GM21737 (cell line): Measurements from ENCODE around the gene SOBP.

ENCODE experiments used
- ATAC-seq: cut with Tn5 transposase; IDR thresholded peaks from one replicate; pipeline ENCODE4 v1.9.1; 2021; ENCODE audit warnings: mild to moderate bottlenecking, moderate library complexity; ENCODE audit not compliant: unreplicated experiment

Gene SOBP

GRCh38 chr6:107674995-107675738 lies 185.2 kb downstream of the SOBP start:
- ATAC-seq: peak; percentile 70

GRCh38 chr6:107676042-107676441 lies 186.1 kb downstream of the SOBP start:
- no peak for ATAC-seq

- no peak for ATAC-seq
These were observed 187.5 kb downstream of the SOBP start for GRCh38 chr6:107677399-107677798.

DNA sequence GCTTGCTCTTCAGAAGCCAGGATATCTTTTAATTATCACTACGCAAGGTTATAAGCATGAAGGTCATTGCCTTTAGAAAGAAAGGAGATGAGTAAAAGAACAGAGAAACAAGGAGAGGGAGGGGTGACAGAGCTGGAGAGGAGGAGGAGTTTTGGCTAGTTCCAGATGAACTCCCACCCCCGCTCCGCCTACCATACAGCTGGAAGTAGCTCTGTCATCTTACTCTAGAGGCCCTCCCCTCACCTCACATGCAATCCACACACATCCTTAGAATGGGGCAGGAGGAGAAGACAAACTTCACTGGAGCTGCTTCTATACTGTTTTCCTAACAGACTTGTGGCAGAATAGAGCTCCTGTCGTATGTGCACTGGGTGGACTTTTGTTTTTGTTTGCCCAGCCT lies 189.5 kb downstream of the SOBP start:
- ATAC-seq: no peak

DNA sequence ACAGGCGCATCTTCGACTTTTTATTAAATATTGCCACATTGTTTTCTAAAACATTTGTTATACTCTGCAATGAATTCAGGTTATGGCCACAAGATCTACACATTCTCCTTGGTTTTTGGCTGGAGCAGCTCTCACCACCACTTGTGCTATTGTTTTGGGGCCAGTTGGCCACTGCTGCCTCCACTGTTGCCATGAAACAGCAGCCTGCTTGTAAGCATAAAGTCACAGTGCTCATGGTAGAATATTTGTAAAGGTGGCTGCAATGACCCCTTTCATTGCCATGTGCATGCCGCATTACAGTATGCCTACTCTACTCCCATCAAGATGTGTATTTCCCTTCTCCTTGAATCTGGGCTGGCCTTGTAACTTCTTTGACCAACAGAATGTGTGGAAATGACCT lies 192.8 kb downstream of the SOBP start:
- ATAC-seq: no peak

DNA sequence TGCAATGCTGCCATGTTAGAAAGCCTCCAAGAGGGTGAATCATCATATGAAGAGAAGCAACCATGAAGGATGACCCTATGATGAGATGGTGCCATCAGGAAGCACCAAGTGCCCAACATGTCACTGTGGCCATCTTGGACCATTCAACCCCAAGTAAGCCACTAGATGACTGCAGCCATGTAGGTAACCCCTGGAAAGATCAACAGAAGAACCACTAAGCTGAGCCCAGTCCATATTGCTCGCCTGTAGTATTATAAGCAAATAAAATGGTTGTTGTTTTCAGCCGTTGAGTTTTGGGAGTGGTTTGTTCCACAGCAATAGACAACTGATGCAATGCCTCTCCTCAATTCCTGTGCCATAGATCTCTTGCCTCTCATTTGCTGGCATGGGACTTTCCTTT lies 193.3 kb downstream of the SOBP start:
- ATAC-seq: no peak

- no peak for ATAC-seq
These were observed 195.1 kb downstream of the SOBP start for GRCh38 chr6:107684996-107685395.

DNA sequence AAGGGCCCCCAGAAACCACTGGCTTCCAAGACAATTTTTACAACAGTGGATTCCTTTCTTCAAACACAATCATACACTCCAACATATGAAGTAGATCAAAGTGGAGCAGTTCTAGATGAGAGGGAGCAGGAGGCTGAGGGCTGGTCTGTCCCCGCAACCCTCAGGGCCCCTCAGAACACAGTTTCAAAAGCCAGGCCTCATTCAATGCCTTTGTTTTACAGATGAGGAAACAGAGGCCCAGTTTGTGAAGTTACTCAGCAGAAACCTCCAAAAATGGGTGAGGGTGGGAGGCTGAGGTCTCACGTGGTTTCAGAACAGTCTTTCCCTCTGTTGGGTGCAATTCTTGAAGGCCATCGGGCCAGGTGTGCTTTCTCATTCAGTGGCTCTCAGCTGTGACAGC lies 199.3 kb downstream of the SOBP start:
- ATAC-seq: no peak

GRCh38 chr6:107689951-107690642 lies 200.2 kb downstream of the SOBP start:
- ATAC-seq: no peak

- no peak for ATAC-seq
These were observed 200.7 kb downstream of the SOBP start for GRCh38 chr6:107690643-107691061.

DNA sequence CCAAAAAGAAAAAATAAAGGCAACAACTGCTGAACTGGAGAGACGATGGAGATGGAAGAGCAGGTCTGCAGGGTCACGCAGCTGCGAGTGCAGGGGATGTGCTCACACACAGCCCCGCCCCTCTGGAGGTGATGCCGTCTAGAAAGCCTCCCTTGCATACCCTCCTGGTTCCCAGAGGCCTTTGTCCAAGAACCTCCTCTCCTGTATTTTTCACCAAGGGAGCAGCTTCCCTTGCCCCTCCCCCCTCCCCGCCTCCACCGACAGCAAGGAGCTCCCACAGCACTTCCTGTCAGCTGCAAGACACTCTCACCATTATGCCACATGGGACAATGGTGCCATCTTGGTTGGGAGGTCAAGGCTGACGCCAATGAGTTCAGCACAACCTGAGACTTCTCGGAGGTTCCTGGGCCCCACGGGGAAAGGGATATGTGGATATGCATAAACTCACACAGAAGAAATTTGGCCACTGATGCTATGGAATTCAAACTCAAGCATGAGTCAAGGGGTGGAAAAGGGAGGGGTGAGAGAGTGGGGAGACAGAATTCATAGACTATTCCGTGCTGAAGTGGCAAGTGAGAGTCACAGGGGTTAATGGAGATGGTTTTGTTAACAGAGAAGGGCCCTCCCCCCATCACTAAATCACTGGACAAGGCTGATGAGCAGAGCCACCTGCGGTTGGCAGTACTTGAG lies 201.3 kb downstream of the SOBP start:
- ATAC-seq: no peak

DNA sequence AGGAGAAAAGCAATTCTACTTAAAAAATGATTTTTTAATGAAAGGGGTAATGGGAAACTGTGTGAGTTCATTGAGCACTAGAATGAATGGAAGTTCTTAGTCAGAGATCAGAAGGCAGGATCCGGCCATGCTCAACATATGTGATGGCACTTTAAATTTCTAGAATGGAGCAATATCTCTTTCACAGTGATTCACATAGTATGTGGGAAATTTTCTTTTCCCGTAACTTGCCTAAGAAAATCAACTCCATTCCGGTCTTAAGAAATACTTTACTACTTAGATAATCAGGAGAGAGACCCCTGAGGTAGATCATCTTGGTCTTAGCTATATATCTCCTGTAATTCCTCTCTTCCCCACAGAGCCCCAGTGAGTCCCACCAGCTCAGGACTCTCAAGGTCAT lies 202.4 kb downstream of the SOBP start:
- no peak for ATAC-seq

- no peak for ATAC-seq
These were observed 205.3 kb downstream of the SOBP start for GRCh38 chr6:107695061-107695720.

DNA sequence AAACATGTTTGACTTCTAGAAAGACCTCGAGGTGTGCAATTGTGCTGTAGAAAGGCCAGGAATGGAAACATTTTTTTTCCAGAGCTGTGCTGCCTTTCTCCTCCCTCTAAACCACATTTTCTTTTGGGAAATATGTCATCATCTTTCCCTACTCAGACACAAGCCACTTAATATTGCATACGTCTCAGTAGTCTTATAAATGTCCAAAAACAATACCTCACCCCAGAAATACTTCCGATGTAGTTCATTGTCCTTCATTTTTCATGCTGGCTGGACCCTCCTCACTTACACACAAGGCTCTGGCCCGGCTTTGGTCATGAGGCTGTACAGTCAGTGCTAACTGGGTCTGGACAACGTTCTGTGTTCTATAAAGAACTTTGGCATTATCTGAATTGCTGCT lies 207.8 kb downstream of the SOBP start:
- ATAC-seq: no peak

DNA sequence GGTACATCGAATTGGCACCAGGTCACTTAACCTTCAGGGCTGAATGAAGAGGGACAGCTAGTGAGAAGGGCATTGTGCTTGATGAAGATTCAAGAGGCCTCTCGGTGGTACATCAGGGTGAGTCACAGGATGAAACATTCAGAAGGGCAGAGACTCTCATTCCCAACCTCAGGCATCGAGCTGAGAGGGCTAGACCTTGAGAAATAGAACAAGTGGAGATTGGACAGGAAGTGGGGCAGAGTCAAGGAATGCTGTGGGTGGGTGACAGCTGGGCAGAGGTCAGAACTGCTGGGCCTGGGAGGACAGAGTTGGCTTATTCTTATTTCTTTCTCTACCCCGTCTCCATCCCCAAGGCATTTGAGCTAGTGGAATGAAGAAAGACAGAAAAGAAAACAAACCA lies 208.2 kb downstream of the SOBP start:
- no peak for ATAC-seq

GRCh38 chr6:107699254-107699653 lies 209.3 kb downstream of the SOBP start:
- no peak for ATAC-seq

DNA sequence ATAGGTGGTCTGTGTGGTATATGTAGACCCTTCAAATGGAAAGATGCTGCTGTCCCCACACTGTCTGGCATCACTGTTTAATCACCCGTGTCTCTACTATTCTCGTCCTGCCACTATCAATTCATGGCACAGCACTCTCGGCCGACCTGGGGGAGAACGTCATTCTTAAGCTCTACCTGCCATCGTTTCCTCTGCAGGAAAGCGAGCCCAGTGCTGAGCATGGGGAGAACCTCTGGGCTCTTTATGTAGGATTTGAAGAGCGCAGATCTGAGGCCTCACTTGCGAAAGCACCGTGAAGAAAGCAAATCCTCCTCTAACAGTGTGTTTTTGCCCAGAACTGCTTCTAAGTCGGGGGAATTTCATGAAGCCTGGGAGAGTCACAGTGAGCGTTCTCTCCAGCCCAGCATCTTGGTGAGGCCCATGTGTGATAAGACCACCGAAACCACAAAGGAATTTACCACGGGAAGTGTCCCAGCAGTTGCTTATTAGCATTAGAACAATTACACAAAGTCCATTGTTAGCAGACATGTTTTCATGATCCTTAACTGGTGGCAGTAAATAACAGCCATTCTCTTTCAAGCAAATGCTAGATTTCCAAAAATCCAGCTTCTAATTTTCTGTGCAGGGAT lies 209.9 kb downstream of the SOBP start:
- no peak for ATAC-seq

DNA sequence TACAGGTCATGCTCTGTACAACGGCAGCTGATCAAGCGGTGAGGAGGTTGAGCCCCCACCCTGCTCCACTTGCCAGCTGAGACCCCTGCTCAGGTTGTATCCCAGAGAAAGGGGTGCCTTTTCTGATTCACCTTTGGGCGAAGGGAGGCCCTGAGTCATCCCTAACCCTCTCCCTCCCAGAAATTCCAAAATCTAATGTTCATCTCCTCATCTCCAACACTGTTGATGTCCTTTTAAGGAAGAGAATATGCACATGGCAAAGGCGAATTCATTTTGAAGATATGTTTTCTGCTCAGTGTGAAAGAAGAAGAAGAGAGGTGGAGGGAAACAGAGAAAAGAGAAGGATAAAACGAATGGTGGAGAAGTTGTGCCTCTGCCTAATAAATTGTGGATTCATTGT lies 213.7 kb downstream of the SOBP start:
- no peak for ATAC-seq

DNA sequence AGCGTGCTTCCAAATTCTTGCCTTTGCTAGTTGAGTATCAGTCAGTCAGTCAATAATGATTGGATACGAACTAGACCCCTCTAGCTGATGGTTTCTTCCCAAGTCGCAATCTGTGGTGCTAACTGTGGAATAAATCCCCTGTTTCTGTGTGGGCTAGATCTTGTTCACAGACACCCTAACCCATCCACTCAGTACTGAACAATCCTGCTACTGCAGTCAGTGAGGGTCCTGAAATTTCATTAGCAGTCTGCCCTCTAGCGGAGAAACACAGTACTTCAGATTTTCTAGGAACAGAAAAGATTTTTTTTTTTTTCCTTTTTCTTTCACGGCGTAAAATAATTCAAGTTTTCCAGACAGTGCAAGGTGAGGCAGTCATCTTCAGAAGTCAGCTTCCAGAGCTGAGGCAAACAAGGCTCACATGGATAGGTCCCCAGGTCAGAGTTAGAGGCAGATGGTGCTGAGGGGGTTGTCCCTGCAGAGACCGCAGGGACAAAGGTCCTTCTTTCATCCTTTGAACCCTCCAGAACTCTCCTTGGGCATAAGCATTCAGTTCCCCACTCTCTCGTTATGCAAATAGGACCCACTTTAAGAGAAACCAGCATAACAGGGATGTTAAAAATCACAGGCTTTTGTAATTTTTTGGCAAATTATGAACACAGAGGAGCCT lies 214.6 kb downstream of the SOBP start:
- no peak for ATAC-seq

GRCh38 chr6:107706516-107707115 lies 216.7 kb downstream of the SOBP start:
- no peak for ATAC-seq
